ENCODE data around the gene POC1A.

The POC1A gene

GRCh38 chr3:52086976-52087663, 67.1 kb downstream of the POC1A start:
- Histone ChIP-seq H3K4me3 (ENCODE audit: low read depth in 1 of 2, low read length in 2 of 2) (no peak overlapping the region), H3K27me3 (ENCODE audit: low read depth, low read length) (no peaks in the 10 kb centered on the region), H3K36me3 (ENCODE audit: control insufficient read depth in 1 of 2, insufficient read depth in 2 of 2, low read length in 2 of 2) (no peaks in the 10 kb centered on the region), H3K4me1 (ENCODE audit: control insufficient read depth in 1 of 2, insufficient read depth in 2 of 2, low read length in 2 of 2) (peaks cover 9 to 22% of the 10 kb centered on the region in 2 donors), H3K9me3 (ENCODE audit: control insufficient read depth in 1 of 2, low read length in 2 of 2) (no peaks in the 10 kb centered on the region), H3K27ac (ENCODE audit: low read length) (no peak overlapping the region)

DNA sequence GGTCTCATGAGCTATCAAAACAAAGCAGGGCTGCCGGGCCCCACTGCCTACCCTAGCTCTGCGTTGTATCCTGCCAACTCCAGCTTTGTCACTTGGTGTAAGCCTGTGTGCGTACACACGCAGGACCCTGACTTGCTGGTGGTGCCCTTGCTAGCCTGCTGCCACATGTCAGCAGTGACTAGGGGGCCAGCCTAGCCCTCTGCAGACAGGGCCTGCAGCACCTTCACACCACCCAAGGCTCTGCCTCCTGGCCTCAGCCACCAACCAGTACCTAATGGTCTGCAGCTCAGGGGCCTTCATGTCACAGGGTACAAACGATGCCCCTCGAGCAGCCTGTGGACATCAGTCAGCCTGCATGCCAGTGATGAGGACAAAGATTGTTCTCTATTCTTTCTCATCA, 67.8 kb downstream of the POC1A start:
- Histone ChIP-seq H3K27ac (ENCODE audit: low read length) (no peak overlapping the region), H3K27me3 (ENCODE audit: low read depth, low read length) (no peaks in the 10 kb centered on the region), H3K9me3 (ENCODE audit: control insufficient read depth in 1 of 2, low read length in 2 of 2) (no peaks in the 10 kb centered on the region), H3K4me3 (ENCODE audit: low read depth in 1 of 2, low read length in 2 of 2) (no peak overlapping the region), H3K4me1 (ENCODE audit: control insufficient read depth in 1 of 2, insufficient read depth in 2 of 2, low read length in 2 of 2) (peaks cover 9 to 22% of the 10 kb centered on the region in 2 donors), H3K36me3 (ENCODE audit: control insufficient read depth in 1 of 2, insufficient read depth in 2 of 2, low read length in 2 of 2) (no peaks in the 10 kb centered on the region)

GRCh38 chr3:52085681-52086282, 68.4 kb downstream of the POC1A start:
- Histone ChIP-seq H3K4me1 (ENCODE audit: control insufficient read depth in 1 of 2, insufficient read depth in 2 of 2, low read length in 2 of 2) (peaks cover 9 to 22% of the 10 kb centered on the region in 2 donors), H3K27ac (ENCODE audit: low read length) (no peak overlapping the region), H3K4me3 (ENCODE audit: low read depth in 1 of 2, low read length in 2 of 2) (no peak overlapping the region), H3K36me3 (ENCODE audit: control insufficient read depth in 1 of 2, insufficient read depth in 2 of 2, low read length in 2 of 2) (no peaks in the 10 kb centered on the region), H3K27me3 (ENCODE audit: low read depth, low read length) (no peaks in the 10 kb centered on the region), H3K9me3 (ENCODE audit: control insufficient read depth in 1 of 2, low read length in 2 of 2) (no peaks in the 10 kb centered on the region)

DNA sequence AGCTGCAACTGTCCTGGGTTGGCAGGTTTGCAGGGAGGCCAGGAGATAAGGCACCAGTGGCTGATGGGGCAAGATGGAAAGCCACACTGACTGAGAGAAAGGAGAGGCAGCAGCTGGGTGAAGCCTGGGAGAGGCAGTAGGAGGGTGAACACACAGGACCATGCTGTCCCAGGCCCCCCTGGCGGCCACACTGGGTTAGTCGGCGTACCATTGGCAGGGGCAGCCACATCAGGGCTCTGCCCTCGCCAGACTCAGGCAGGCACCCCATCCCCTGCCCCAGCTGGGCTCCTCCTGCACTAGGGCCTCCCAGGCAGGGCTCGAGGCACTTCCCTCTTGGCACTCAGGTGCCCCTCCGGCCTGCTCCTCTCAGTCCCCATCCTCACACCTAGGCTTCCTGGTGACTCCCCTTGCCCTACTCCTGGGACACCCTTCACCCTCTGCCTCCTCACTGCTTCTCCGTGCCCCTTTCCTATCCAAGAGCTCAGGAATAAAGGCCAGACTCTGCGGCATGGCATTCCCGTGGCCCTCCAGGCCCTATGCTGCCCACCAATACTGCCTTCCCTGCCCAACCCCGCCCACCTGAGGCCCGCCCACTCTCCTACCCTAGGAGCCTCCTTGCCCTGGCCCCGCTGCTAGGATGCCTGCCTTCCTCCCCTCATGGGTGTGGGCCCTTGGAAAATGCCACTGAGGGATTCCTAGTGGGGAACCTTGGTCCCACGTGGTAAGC, 69.1 kb downstream of the POC1A start:
- Histone ChIP-seq H3K36me3 (ENCODE audit: control insufficient read depth in 1 of 2, insufficient read depth in 2 of 2, low read length in 2 of 2) (no peaks in the 10 kb centered on the region), H3K4me1 (ENCODE audit: control insufficient read depth in 1 of 2, insufficient read depth in 2 of 2, low read length in 2 of 2) (peaks cover 4 to 17% of the 10 kb centered on the region in 2 donors), H3K9me3 (ENCODE audit: control insufficient read depth in 1 of 2, low read length in 2 of 2) (no peaks in the 10 kb centered on the region), H3K27me3 (ENCODE audit: low read depth, low read length) (no peaks in the 10 kb centered on the region), H3K27ac (ENCODE audit: low read length) (no peak overlapping the region), H3K4me3 (ENCODE audit: low read depth in 1 of 2, low read length in 2 of 2) (no peak overlapping the region)

DNA sequence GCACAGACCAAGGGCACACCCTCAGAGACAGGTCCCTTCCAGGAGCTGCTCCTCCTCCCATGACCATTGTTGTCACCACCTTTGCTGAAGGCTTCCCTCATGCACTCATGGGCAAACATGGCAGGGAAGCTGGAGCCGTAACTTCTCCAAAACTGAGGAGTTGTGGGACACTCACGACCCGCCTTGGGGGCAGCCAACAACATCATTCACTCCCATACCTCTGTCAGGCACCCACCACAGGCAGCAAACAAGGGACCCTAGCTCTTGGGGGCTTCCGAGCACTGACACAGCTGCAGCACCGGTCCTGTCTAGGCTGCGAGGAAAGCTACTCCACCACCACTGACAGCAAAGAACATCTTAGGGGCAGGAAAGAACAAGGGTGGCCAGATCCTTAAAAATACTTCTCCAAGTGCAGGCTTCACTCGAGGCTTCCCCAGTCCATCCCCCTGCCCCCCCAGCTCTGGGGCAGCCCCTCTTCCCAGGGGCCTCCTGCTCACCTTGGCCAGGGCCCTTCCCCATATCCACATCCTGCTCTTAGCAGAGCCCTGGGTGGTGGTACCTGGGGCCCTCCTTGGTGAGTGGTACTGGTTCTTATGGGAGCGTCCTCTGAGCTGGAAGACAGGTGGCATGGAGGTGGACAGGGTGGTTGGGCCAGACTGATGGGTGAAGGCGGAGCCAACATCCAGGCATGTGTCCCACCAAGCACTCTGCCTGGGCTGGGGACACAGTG, 69.8 kb downstream of the POC1A start:
- H3K4me1 ChIP-seq (ENCODE audit: control insufficient read depth in 1 of 2, insufficient read depth in 2 of 2, low read length in 2 of 2), result peaks cover 4 to 11% of the 10 kb centered on the region in 2 donors
- H3K27me3 ChIP-seq (ENCODE audit: low read depth, low read length), result no peaks in the 10 kb centered on the region
- H3K27ac ChIP-seq (ENCODE audit: low read length), result no peak overlapping the region
- H3K4me3 ChIP-seq (ENCODE audit: low read depth in 1 of 2, low read length in 2 of 2), result no peak overlapping the region
- H3K36me3 ChIP-seq (ENCODE audit: control insufficient read depth in 1 of 2, insufficient read depth in 2 of 2, low read length in 2 of 2), result no peaks in the 10 kb centered on the region
- no peaks in the 10 kb centered on the region for H3K9me3 ChIP-seq (ENCODE audit: control insufficient read depth in 1 of 2, low read length in 2 of 2)

- Histone ChIP-seq H3K36me3 (ENCODE audit: control insufficient read depth in 1 of 2, insufficient read depth in 2 of 2, low read length in 2 of 2) (no peaks in the 10 kb centered on the region), H3K4me1 (ENCODE audit: control insufficient read depth in 1 of 2, insufficient read depth in 2 of 2, low read length in 2 of 2) (peaks cover 4 to 5% of the 10 kb centered on the region in 2 donors), H3K4me3 (ENCODE audit: low read depth in 1 of 2, low read length in 2 of 2) (no peak overlapping the region), H3K27me3 (ENCODE audit: low read depth, low read length) (no peaks in the 10 kb centered on the region), H3K9me3 (ENCODE audit: control insufficient read depth in 1 of 2, low read length in 2 of 2) (no peaks in the 10 kb centered on the region), H3K27ac (ENCODE audit: low read length) (no peak overlapping the region)
Measured at GRCh38 chr3:52083556-52084087, 70.6 kb downstream of the POC1A start.

DNA sequence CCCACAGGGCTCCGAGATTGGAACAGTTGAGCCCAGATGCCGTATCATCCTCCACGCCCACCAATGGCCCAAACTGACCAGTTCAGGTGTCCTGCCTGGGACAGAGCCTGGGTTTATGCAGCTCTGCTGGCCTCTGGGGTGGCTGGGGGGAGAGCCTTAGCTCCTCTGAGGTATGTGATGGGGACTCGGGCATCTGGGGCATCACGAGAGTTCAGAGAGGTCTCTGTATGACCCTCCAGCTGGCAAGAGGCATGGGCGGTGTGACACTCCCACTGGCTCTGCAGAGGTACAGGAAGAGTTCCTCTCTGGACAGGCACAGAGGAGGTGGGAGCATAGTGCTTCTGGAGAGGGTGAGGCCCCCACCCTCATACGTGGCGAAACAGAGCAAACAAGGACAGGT, 71.3 kb downstream of the POC1A start:
- no peak overlapping the region for H3K27ac ChIP-seq (ENCODE audit: low read length)
- peaks cover 0 to 6% of the 10 kb centered on the region in 2 donors for H3K4me1 ChIP-seq (ENCODE audit: control insufficient read depth in 1 of 2, insufficient read depth in 2 of 2, low read length in 2 of 2)
- H3K9me3 ChIP-seq (ENCODE audit: control insufficient read depth in 1 of 2, low read length in 2 of 2), result no peaks in the 10 kb centered on the region
- H3K4me3 ChIP-seq (ENCODE audit: low read depth in 1 of 2, low read length in 2 of 2), result no peak overlapping the region
- no peaks in the 10 kb centered on the region for H3K27me3 ChIP-seq (ENCODE audit: low read depth, low read length)
- H3K36me3 ChIP-seq (ENCODE audit: control insufficient read depth in 1 of 2, insufficient read depth in 2 of 2, low read length in 2 of 2), result no peaks in the 10 kb centered on the region

GRCh38 chr3:52080830-52081719, 73.1 kb downstream of the POC1A start:
- no peak overlapping the region for H3K4me3 ChIP-seq (ENCODE audit: low read depth in 1 of 2, low read length in 2 of 2)
- H3K27ac ChIP-seq (ENCODE audit: low read length), result no peak overlapping the region
- no peaks in the 10 kb centered on the region for H3K27me3 ChIP-seq (ENCODE audit: low read depth, low read length)
- no peaks in the 10 kb centered on the region for H3K9me3 ChIP-seq (ENCODE audit: control insufficient read depth in 1 of 2, low read length in 2 of 2)
- peaks cover 0 to 17% of the 10 kb centered on the region in 2 donors for H3K4me1 ChIP-seq (ENCODE audit: control insufficient read depth in 1 of 2, insufficient read depth in 2 of 2, low read length in 2 of 2)
- no peaks in the 10 kb centered on the region for H3K36me3 ChIP-seq (ENCODE audit: control insufficient read depth in 1 of 2, insufficient read depth in 2 of 2, low read length in 2 of 2)

DNA sequence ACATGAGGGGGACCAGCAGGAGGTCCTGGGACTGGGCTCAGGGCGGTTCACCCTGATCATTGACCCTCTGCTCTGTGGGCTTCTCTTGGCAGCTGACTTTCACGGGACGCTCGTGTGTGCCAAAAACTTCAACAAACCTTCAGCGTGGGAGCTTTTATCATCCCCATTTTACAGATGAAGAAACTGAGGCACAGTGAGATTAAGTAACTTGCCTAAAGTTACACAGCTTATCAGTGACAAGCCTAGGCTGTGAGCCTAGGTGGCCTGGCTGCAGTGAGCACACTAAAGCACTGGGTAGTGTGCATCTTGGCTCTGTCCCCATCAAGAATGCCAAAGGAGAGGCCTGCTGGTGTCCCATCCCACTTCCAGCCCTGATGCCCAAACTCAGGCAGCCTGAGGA, 74.3 kb downstream of the POC1A start:
- H3K27ac ChIP-seq (ENCODE audit: low read length), result no peak overlapping the region
- no peak overlapping the region for H3K4me3 ChIP-seq (ENCODE audit: low read depth in 1 of 2, low read length in 2 of 2)
- H3K36me3 ChIP-seq (ENCODE audit: control insufficient read depth in 1 of 2, insufficient read depth in 2 of 2, low read length in 2 of 2), result no peaks in the 10 kb centered on the region
- H3K4me1 ChIP-seq (ENCODE audit: control insufficient read depth in 1 of 2, insufficient read depth in 2 of 2, low read length in 2 of 2), result peaks cover 0 to 17% of the 10 kb centered on the region in 2 donors
- H3K27me3 ChIP-seq (ENCODE audit: low read depth, low read length), result no peaks in the 10 kb centered on the region
- H3K9me3 ChIP-seq (ENCODE audit: control insufficient read depth in 1 of 2, low read length in 2 of 2), result no peaks in the 10 kb centered on the region

DNA sequence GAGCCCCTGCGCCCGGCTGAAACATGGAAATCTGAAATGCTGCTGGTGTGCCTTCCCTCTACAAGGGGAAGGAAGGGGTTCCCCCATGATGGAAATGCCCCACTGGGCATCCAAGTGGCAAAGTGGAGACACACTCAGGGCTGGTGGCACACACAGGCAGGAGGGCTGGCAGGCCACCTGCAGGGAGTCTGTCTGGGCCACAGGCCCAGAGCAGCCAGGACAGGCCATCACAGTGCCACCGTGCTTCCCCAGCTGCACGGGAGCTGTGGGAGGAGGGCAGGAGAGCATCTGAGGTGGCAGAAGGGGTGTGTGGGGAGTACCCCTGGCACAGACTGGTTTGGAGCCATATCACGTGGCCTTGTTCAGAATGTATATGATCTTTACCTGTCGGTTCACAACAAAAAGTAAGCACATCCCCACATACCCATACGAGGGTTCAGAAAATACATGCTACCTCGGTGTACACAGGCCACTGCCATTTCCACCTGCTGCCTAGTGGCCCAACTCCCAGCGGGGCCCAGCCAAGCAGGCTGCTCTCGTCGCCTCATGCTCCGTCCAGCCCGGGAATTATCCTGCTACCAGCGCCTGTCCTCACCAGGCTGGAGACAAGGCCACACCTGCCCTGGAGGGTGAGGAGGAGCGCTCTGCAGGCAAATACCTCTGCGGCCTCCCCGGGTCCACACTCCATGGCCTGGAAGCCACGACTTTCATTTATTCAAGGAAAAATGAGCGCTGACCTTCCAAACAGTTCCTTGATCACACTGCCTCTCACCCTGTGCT, 75.3 kb downstream of the POC1A start:
- Histone ChIP-seq H3K4me1 (ENCODE audit: control insufficient read depth in 1 of 2, insufficient read depth in 2 of 2, low read length in 2 of 2) (peaks cover 0 to 17% of the 10 kb centered on the region in 2 donors), H3K9me3 (ENCODE audit: control insufficient read depth in 1 of 2, low read length in 2 of 2) (no peaks in the 10 kb centered on the region), H3K36me3 (ENCODE audit: control insufficient read depth in 1 of 2, insufficient read depth in 2 of 2, low read length in 2 of 2) (no peaks in the 10 kb centered on the region), H3K27me3 (ENCODE audit: low read depth, low read length) (no peaks in the 10 kb centered on the region), H3K4me3 (ENCODE audit: low read depth in 1 of 2, low read length in 2 of 2) (no peak overlapping the region), H3K27ac (ENCODE audit: low read length) (no peak overlapping the region)
